GM12864 (cell line): ENCODE results near the gene TCEAL4.

Experiments
- DNase-seq: peaks from one replicate; pipeline ENCODE4 v3.0.0-alpha.2; 2011; ENCODE audit warnings: low read depth
- H3K4me3 ChIP-seq: 2 replicates; pipeline ENCODE4 v1.5.1; 2011; ENCODE audit warnings: mild to moderate bottlenecking, low read depth, low read length, control low read depth
- CTCF ChIP-seq: IDR thresholded peaks from 2 replicates; pipeline ENCODE4 v1.5.1; 2011; ENCODE audit warnings: low read depth, mild to moderate bottlenecking, moderate library complexity, low read length, control low read depth, inconsistent platforms; ENCODE audit errors: missing control alignments

The TCEAL4 gene

GRCh38 chrX:103628386-103629317 lies 43.3 kb downstream of the TCEAL4 start, which contains the start of gene TCEAL1:
Gene TCEAL1, plus strand, starts transcription at chrX:103628975. Its CDS starts 942 bp downstream, at chrX:103629917.
- DNase-seq, result no peak
- TF ChIP-seq CTCF, result no peak
- peak within 1 kb of the TSS; percentile 66 for H3K4me3 ChIP-seq

- peak overlapping the region; percentile 66 for H3K4me3 ChIP-seq
- DNase-seq, result no peak
- TF ChIP-seq CTCF, result peak; percentile 16
Measured at GRCh38 chrX:103629318-103630170, 44.2 kb downstream of the TCEAL4 start.

DNA sequence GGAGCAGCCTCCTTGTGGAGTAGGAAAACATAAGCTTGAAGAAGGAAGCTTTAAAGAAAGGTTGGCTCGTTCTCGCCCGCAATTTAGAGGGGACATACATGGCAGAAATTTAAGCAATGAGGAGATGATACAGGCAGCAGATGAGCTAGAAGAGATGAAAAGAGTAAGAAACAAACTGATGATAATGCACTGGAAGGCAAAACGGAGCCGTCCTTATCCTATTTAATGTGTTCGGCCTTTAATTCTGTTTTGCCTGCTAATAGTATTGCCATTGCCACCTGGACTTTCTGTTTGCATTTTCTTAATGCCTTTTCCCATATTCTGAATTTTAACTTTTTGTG lies 44.8 kb downstream of the TCEAL4 start:
- no peak for DNase-seq
- peak overlapping the region; percentile 66 for H3K4me3 ChIP-seq
- no peak for TF ChIP-seq CTCF

- DNase-seq, result no peak
- TF ChIP-seq CTCF, result no peak
- no peak overlapping the region for H3K4me3 ChIP-seq
Measured at GRCh38 chrX:103631145-103631544, 45.8 kb downstream of the TCEAL4 start.

- TF ChIP-seq CTCF, result no peak
- DNase-seq, result no peak
- no peak overlapping the region for H3K4me3 ChIP-seq
Measured at GRCh38 chrX:103635436-103635835, 50.1 kb downstream of the TCEAL4 start.
